Muscle layer of colon (tissue), 2 donors: ENCODE data around the gene ANK2.

Experiments used
- H3K27ac ChIP-seq: one replicate; pipeline ENCODE4 v1.7.0; 2013; ENCODE audit warnings: low read depth, mild to moderate bottlenecking, low read length, moderate library complexity
- H3K27me3 ChIP-seq, 2 donors: one replicate each; pipeline ENCODE4 v1.7.0; 2013; ENCODE audit warnings: low read length in 2 of 2, mild to moderate bottlenecking in 2 of 2; ENCODE audit not compliant: insufficient read depth in 2 of 2, control insufficient read depth in 1 of 2
- H3K36me3 ChIP-seq: one replicate; pipeline ENCODE4 v1.7.0; 2013; ENCODE audit warnings: mild to moderate bottlenecking, low read length; ENCODE audit not compliant: insufficient read depth
- H3K4me1 ChIP-seq: one replicate; pipeline ENCODE4 v1.7.0; 2013; ENCODE audit warnings: mild to moderate bottlenecking, low read length; ENCODE audit not compliant: insufficient read depth
- H3K4me3 ChIP-seq, 2 donors: one replicate each; pipeline ENCODE4 v1.7.0; 2013; ENCODE audit warnings: low read length in 2 of 2, low read depth in 1 of 2, mild to moderate bottlenecking in 1 of 2, moderate library complexity in 1 of 2
- H3K9ac ChIP-seq: one replicate; pipeline ENCODE4 v1.7.0; 2013; ENCODE audit warnings: low read length
- H3K9me3 ChIP-seq: one replicate; pipeline ENCODE4 v1.7.0; 2013; ENCODE audit warnings: mild to moderate bottlenecking, low read length
- donor health status: abdominal sarcoma.
- donor health status: Adenocarcinoma of cecum.

ANK2 gene

DNA sequence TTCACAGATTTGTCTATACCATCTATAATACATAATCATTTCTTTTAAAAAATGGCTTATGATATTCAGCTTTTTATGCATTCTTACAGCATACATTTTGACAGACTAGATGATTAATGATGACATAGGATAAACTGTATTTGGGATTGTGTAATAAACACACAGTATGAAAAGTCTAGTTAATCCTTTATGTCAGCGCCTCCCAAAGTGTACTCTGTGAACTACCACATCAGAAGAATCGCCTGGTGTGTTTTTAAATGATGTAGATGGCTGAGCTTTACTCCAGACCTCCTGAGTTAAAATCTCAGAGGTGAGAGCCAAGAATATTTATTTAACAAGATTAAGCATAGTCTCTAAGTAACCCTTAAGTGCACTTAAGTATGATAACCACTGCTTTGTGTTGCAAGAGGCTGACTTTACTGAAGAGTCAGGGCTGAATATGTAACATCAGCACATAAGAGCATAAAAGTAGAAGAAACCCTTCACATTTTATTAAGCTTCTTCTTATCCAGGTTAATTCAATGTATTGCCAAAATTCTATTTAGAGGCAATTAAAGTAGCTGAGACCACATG, 104.2 kb downstream of the ANK2 start:
- Histone ChIP-seq H3K9me3 (no peaks in the 10 kb centered on the region), H3K27me3 (no peaks in the 10 kb centered on the region), H3K27ac (no peak overlapping the region), H3K4me3 (no peak overlapping the region), H3K36me3 (no peaks in the 10 kb centered on the region), H3K9ac (no peak overlapping the region), H3K4me1 (no peaks in the 10 kb centered on the region)

DNA sequence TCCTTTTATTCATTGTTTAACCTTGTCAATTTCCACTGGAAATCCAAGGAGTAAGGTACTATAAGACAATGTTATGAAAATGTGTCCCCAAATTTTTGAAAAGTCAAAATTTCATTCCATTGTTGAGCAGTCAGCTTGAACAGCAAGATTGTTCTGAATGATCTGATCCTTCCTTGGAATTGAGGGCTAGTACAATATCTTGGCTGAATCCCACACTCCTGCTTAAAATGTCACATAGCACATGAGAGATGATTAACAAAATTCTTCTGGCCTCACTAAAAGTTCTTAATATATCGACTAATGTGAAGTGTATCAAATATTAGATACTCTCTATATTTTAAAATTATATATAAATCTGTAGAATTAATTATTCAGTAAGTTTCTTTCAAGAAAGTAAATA, 104.8 kb downstream of the ANK2 start:
- H3K4me1 ChIP-seq = no peaks in the 10 kb centered on the region
- no peaks in the 10 kb centered on the region for H3K27me3 ChIP-seq
- H3K27ac ChIP-seq = no peak overlapping the region

DNA sequence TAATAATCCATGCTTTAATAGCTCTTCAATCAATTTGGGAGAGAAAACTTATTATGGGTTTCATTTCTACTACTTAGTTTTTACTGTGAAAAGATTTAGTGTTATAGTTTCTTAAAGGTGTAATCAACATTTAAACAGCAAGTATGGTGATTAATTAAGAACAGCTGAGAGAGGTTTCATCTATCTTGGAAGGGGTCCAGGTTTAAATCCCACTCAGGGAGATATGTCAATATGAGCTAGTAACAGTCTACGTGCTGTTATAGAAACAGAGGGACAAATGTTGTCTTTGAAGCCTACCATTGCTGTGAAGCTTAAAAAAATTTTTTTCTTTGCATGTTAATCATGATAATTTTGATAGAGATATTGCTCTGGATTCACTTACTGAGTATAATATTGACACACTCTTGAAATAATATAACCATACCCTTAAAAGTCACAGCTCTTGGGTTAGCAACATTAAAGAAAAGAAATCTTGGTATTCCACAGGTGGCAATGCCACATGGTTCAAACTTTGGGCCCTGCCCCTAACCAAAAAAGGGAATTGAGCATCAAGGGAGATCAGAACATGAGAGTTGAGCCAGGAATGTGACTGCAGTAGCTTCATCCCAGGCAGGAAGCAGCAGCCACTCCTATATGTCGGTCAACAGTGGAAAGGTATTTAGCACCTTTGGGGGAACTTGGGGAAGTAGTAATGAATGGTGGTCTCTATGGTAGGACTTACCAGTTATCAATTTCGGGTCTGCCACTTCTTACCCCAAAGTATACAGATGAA, 107.8 kb downstream of the ANK2 start:
- H3K36me3 ChIP-seq = no peaks in the 10 kb centered on the region
- no peaks in the 10 kb centered on the region for H3K27me3 ChIP-seq
- H3K9ac ChIP-seq = no peak overlapping the region
- no peaks in the 10 kb centered on the region for H3K4me1 ChIP-seq
- no peaks in the 10 kb centered on the region for H3K9me3 ChIP-seq
- H3K4me3 ChIP-seq = no peak overlapping the region
- no peak overlapping the region for H3K27ac ChIP-seq

More for the DNA sequence above, 104.8 kb downstream of the ANK2 start:
- H3K9ac ChIP-seq = no peak overlapping the region
- H3K36me3 ChIP-seq = no peaks in the 10 kb centered on the region
- H3K9me3 ChIP-seq = no peaks in the 10 kb centered on the region
- H3K4me3 ChIP-seq = no peak overlapping the region

DNA sequence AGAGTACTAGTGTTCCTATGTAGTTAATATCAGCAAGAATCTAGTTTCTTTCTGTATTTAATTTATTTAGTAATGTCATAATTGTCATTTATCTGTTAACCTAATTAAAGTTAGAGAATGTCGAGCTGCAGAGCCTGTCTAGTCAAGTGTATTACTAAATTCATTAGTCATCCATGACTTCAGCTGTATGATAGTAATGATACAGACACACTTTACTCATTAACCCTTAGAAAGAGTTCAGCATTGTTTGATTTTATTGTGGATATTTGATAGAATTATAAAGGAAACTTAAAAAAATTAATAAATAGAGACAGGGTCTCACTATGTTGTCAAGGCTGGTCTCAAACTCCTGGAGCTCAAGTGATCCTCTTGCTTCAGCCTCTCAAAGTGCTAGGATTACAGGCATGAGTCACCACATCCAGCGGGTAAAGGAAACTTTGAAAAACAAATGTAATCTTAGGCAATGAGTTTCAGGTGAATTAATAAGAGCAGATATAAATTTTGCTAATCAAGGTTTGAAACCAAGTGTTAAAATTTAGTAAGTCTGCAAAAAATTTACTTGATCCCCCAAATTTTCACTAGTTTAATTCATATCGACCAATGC, 110.6 kb downstream of the ANK2 start:
- H3K36me3 ChIP-seq = no peaks in the 10 kb centered on the region

DNA sequence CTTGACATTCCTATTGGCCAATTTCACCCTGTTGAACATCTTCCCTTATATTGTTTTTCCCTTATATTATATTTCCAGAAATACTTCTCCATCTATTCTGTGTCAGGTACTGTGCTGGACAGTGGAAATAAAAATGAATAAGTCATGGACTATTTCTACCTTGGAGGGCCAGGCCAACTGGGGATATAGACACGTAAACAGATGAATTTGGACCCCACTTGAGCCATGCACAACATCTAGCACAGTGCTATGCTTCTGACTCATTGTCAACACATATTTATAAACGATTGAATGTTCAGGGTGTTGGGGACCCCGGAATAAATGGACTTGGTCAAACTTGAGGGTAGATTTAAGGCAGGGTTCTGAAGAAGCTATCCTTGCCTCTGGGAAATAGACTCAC, 111.1 kb downstream of the ANK2 start:
- Histone ChIP-seq H3K27me3 (no peaks in the 10 kb centered on the region), H3K27ac (no peak overlapping the region), H3K36me3 (no peaks in the 10 kb centered on the region), H3K4me3 (no peak overlapping the region), H3K9ac (no peak overlapping the region), H3K9me3 (no peaks in the 10 kb centered on the region), H3K4me1 (no peaks in the 10 kb centered on the region)

More for the DNA sequence above, 110.6 kb downstream of the ANK2 start:
- Histone ChIP-seq H3K9me3 (no peaks in the 10 kb centered on the region), H3K27ac (no peak overlapping the region), H3K9ac (no peak overlapping the region), H3K4me3 (no peak overlapping the region), H3K4me1 (no peaks in the 10 kb centered on the region), H3K27me3 (no peaks in the 10 kb centered on the region)

DNA sequence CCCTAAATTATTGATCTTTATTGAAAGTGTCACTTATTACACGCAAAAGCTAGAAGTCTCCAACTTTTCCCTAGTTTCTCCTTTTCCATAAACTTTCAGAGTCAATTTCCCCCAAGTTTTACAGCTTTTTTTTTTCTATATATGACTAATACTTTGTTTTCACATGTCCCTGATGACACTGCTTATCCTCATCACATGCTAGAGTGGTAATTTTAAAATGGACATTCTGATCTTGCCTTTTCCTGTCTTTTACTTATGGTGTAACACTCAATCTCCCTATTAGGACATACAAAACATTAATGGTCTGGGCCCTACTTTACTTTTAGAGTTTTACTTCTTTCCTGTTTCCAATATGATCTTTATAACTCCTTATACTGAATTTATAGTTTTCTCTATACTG, 112.6 kb downstream of the ANK2 start:
- no peaks in the 10 kb centered on the region for H3K36me3 ChIP-seq
- H3K9me3 ChIP-seq = no peaks in the 10 kb centered on the region
- H3K27me3 ChIP-seq = no peaks in the 10 kb centered on the region
- no peaks in the 10 kb centered on the region for H3K4me1 ChIP-seq
- H3K4me3 ChIP-seq = no peak overlapping the region
- H3K27ac ChIP-seq = no peak overlapping the region
- no peak overlapping the region for H3K9ac ChIP-seq

DNA sequence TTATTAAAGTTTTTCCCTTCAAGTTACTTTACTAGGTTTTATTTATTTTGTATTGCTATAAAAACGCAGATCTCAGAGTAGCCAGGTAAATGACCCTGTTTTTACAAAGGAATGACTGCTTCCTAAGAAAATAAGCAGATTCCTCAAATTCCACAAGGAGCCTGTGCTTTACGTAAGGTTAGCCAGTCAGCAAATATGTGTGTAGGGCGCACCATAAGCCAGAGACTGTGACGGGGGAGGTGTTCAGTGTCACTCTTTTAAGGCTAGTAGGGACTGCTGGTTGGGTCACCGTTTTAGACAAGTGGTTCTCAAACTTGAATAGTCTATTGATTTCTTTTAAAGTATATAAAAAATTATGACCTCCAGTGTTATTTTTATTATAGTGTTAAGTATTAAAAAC, 119.9 kb downstream of the ANK2 start:
- no peaks in the 10 kb centered on the region for H3K9me3 ChIP-seq
- no peaks in the 10 kb centered on the region for H3K36me3 ChIP-seq
- no peak overlapping the region for H3K27ac ChIP-seq
- H3K4me3 ChIP-seq = no peak overlapping the region
- H3K4me1 ChIP-seq = no peaks in the 10 kb centered on the region
- no peaks in the 10 kb centered on the region for H3K27me3 ChIP-seq
- H3K9ac ChIP-seq = no peak overlapping the region

DNA sequence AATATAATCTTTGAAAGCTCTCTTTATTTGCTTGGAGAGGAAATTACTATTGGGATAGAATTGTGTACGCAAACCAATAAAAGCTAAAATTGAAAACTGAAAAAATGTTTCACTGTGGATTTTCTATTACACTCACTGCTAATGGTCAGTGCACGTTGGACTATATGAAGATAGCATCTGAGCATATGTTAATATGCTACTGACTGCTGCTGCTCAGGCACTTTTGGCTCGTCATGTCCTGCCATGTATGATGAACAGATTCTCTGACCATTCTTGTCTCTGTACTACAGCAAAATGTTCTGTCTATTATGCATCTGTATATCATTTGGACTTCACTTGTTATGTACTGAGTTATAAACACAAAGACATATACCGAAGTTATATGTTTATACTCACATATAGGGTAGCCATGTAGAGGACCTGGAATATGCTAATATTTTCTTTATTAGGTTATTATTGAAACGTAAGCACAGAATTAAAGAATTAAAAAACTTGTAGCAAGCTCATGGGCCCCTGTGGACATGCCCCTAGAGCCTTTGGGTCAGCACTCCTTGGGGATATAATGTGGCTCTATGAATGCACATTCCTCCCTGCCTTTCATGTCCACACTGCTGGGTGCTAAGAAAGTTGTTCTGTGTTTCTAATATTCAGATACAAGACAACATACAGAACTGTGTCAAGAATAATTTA, 120.8 kb downstream of the ANK2 start:
- H3K27me3 ChIP-seq = no peaks in the 10 kb centered on the region
- no peaks in the 10 kb centered on the region for H3K4me1 ChIP-seq
- H3K27ac ChIP-seq = no peak overlapping the region
- H3K4me3 ChIP-seq = no peak overlapping the region
- no peak overlapping the region for H3K9ac ChIP-seq
- no peaks in the 10 kb centered on the region for H3K9me3 ChIP-seq
- H3K36me3 ChIP-seq = no peaks in the 10 kb centered on the region

DNA sequence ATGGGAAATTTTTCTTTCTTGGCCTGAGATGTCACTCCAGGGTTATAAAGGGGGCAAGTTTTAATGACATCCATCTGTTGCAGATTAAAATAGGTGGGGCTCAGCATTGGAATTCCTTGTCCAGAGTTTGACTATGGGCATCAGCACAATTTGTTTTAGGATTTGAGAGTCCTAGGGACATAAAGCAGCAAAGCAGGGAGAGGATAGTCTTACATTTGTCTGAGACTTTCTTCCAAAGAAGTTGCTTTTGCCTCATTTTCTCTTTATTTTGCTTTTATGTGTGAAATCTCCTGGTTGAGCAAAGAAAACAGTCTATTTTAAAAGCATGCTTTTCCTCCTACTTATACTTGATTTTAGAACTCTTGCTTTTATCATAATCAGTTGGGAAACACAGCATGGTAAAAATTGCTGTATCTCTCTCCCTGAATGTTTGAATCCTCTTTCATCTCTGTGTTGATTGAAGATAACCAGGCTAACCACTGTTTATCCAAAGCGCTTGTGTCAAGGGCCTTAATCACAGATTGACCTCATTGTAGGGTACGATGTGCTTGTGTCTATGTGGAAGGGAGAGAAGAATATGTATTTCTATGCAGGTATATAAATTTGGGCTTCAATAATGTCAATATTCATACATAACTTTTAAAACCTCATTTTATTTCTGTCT, 121.5 kb downstream of the ANK2 start:
- no peaks in the 10 kb centered on the region for H3K36me3 ChIP-seq
- no peak overlapping the region for H3K9ac ChIP-seq
- no peaks in the 10 kb centered on the region for H3K9me3 ChIP-seq
- no peak overlapping the region for H3K4me3 ChIP-seq
- no peaks in the 10 kb centered on the region for H3K27me3 ChIP-seq
- no peak overlapping the region for H3K27ac ChIP-seq
- H3K4me1 ChIP-seq = no peaks in the 10 kb centered on the region

DNA sequence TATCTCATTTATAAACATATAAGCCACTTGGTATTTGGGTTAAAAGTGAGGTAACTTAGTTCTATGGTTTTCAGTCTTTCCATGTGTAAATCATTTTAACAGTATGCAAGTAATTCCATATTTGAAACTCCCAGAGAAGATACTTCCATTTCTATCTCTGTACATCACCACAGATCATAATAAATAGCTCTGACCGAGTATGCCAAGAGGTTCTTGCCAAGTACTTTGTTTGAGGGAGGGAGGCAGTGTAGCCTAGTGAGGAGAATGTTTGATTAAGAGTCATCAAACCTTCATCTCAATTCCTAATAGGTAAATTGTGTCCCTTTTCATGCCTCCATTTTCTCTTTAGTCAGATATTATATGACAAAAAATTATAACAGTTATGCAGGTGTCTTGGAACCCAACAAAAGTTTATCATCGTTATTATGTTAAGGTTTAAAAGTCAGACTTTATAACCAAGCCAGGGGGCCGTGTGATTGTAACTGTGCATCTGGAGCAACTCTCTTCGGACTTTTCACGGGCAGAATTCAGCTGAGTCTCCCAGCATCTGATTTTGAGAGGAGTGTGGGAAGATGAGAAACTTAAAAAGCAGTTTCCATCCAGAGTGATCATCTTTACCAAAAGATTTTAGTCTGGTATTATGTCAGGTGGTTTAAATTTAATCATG, 123.8 kb downstream of the ANK2 start:
- Histone ChIP-seq H3K36me3 (no peaks in the 10 kb centered on the region), H3K9me3 (no peaks in the 10 kb centered on the region), H3K4me1 (no peaks in the 10 kb centered on the region), H3K27me3 (no peaks in the 10 kb centered on the region), H3K4me3 (no peak overlapping the region), H3K9ac (no peak overlapping the region), H3K27ac (no peak overlapping the region)

DNA sequence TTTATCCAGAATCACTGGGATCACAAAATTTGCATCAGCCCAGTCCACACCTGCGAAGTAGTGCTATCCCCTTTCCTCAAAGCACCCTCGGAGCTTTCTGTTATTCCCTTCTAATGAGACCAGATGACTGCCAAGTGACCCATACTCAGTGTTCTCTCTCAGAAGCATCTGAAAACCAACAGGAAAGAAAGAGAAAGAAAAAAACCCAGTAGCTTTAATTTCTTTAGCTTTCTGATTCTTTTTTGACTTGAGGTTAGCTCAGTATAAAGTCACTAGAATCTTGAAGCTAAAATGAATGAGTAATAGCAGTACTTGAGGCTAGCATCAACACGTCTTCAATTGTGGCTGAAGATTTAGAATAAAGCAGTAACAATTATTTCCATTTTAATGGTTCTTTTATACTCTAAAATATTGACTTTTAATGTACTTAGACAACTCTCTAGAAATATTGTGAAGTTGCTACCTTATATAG, 124.4 kb downstream of the ANK2 start:
- Histone ChIP-seq H3K9ac (no peak overlapping the region), H3K9me3 (no peaks in the 10 kb centered on the region), H3K4me1 (no peaks in the 10 kb centered on the region), H3K36me3 (no peaks in the 10 kb centered on the region), H3K27me3 (no peaks in the 10 kb centered on the region), H3K27ac (no peak overlapping the region), H3K4me3 (no peak overlapping the region)
